ENCODE results near the gene ERO1B.

- TF ChIP-seq CTCF (IDR thresholded peaks at IDR 0.05; ENCODE audit: insufficient read depth, low read length, poor library complexity, severe bottlenecking): no peak
- TF ChIP-seq EZH2phosphoT487 (conservative IDR thresholded peaks at IDR 0.05; ENCODE audit: low read length): no peak
Observed at GRCh38 chr1:236287356-236287755, 5.6 kb upstream of the ERO1B start.
